MM.1S (cell line): ENCODE data around the gene ZFYVE21.

ENCODE experiments used
- DNase-seq: peaks from one replicate; pipeline ENCODE4 v3.0.0-alpha.2; 2015
- H2AFZ ChIP-seq: fragments of 300-600 bp; sonication (generic); 2 replicates; pipeline ENCODE4 v1.6.0; 2016; ENCODE audit warnings: antibody characterized with exemption, low read length
- H3F3A ChIP-seq: fragments of 300-600 bp; sonication (generic); 2 replicates; pipeline ENCODE4 v1.6.1; 2016; ENCODE audit warnings: mild to moderate bottlenecking, antibody characterized with exemption, low read length, moderate library complexity, mixed read lengths; ENCODE audit not compliant: insufficient read depth
- H3K27ac ChIP-seq: fragments of 300-600 bp; sonication (generic); 2 replicates; pipeline ENCODE4 v1.5.1; 2016; ENCODE audit warnings: mild to moderate bottlenecking, low read length
- H3K27me3 ChIP-seq: fragments of 300-600 bp; sonication (generic); replicated peaks from 2 replicates; pipeline ENCODE4 v1.6.0; 2016; ENCODE audit warnings: low read length; ENCODE audit not compliant: insufficient read depth
- H3K36me3 ChIP-seq: fragments of 300-600 bp; sonication (generic); replicated peaks from 2 replicates; pipeline ENCODE4 v1.6.1; 2016; ENCODE audit warnings: mild to moderate bottlenecking, low read length, mixed read lengths; ENCODE audit not compliant: insufficient read depth
- H3K4me1 ChIP-seq: fragments of 300-600 bp; sonication (generic); 2 replicates; pipeline ENCODE4 v1.6.1; 2016; ENCODE audit warnings: low read length, mixed read lengths
- H3K4me2 ChIP-seq: fragments of 300-600 bp; sonication (generic); 2 replicates; pipeline ENCODE4 v1.6.0; 2016; ENCODE audit warnings: low read depth, low read length
- H3K4me3 ChIP-seq: fragments of 300-600 bp; sonication (generic); 2 replicates; pipeline ENCODE4 v1.5.1; 2016; ENCODE audit warnings: low read length, mixed read lengths
- H3K79me2 ChIP-seq: fragments of 300-600 bp; sonication (generic); 2 replicates; pipeline ENCODE4 v1.6.1; 2016; ENCODE audit warnings: mixed run types, low read length, mixed read lengths
- H3K9ac ChIP-seq: fragments of 300-600 bp; sonication (generic); 2 replicates; pipeline ENCODE4 v1.6.1; 2016; ENCODE audit warnings: low read length, mixed read lengths
- H3K9me2 ChIP-seq: fragments of 300-600 bp; sonication (generic); replicated peaks from 2 replicates; pipeline ENCODE4 v1.6.1; 2016; ENCODE audit warnings: mild to moderate bottlenecking, low read length, mixed read lengths; ENCODE audit not compliant: insufficient read depth
- H3K9me3 ChIP-seq: fragments of 300-600 bp; sonication (generic); replicated peaks from 2 replicates; pipeline ENCODE4 v1.6.1; 2016; ENCODE audit warnings: mild to moderate bottlenecking, low read length, mixed read lengths; ENCODE audit not compliant: insufficient read depth
- H4K20me1 ChIP-seq: fragments of 300-600 bp; sonication (generic); 2 replicates; pipeline ENCODE4 v1.6.1; 2016; ENCODE audit warnings: mild to moderate bottlenecking, low read length, moderate library complexity, mixed read lengths; ENCODE audit not compliant: insufficient read depth
- CTCF ChIP-seq: fragments of 300-600 bp; sonication (generic); IDR thresholded peaks from 2 replicates; pipeline ENCODE4 v1.5.1; 2016; ENCODE audit warnings: antibody characterized with exemption, low read length, mixed read lengths
- EZH2 ChIP-seq: fragments of 300-600 bp; sonication (generic); optimal IDR thresholded peaks from 2 replicates; pipeline ENCODE3; 2017; ENCODE audit warnings: low read depth, mild to moderate bottlenecking, antibody characterized with exemption, low read length, mixed read lengths
- EZH2phosphoT487 ChIP-seq: fragments of 300-600 bp; sonication (generic); IDR thresholded peaks from 2 replicates; pipeline ENCODE4 v1.6.1; 2018; ENCODE audit warnings: antibody characterized with exemption, low read length

ZFYVE21 gene

GRCh38 chr14:103762036-103762435 lies 46.4 kb downstream of the ZFYVE21 start:
- Histone ChIP-seq H3K4me3 (no peak overlapping the region), H3K9ac (no peak overlapping the region), H3K27me3 (no peaks in the 10 kb centered on the region), H3K9me3 (no peaks in the 10 kb centered on the region), H2AFZ (no peak overlapping the region), H3K9me2 (no peaks in the 10 kb centered on the region), H3K4me2 (no peak overlapping the region), H4K20me1 (no peaks in the 10 kb centered on the region), H3K36me3 (no peaks in the 10 kb centered on the region), H3K4me1 (no peaks in the 10 kb centered on the region), H3K27ac (no peak overlapping the region), H3K79me2 (no peaks in the 10 kb centered on the region), H3F3A (no peaks in the 10 kb centered on the region; the same call in 1 of the 2 replicates)
- no peak for TF ChIP-seq EZH2phosphoT487
- TF ChIP-seq EZH2, result no peak
- TF ChIP-seq CTCF, result no peak
- no peak for DNase-seq

GRCh38 chr14:103762541-103762940 lies 46.9 kb downstream of the ZFYVE21 start:
- H3K36me3 ChIP-seq, result no peaks in the 10 kb centered on the region
- no peaks in the 10 kb centered on the region for H3K9me2 ChIP-seq
- TF ChIP-seq EZH2, result no peak
- H3K27me3 ChIP-seq, result no peaks in the 10 kb centered on the region
- no peaks in the 10 kb centered on the region for H3K79me2 ChIP-seq
- no peaks in the 10 kb centered on the region; the same call in 1 of the 2 replicates for H3F3A ChIP-seq
- no peaks in the 10 kb centered on the region for H3K4me1 ChIP-seq
- no peak overlapping the region for H3K4me2 ChIP-seq
- no peak overlapping the region for H3K4me3 ChIP-seq
- no peaks in the 10 kb centered on the region for H3K9me3 ChIP-seq
- H3K9ac ChIP-seq, result no peak overlapping the region
- H2AFZ ChIP-seq, result no peak overlapping the region
- no peak overlapping the region for H3K27ac ChIP-seq
- H4K20me1 ChIP-seq, result no peaks in the 10 kb centered on the region
- DNase-seq, result no peak

GRCh38 chr14:103763730-103764488 lies 48.3 kb downstream of the ZFYVE21 start:
- Histone ChIP-seq H2AFZ (no peak overlapping the region), H3K4me3 (no peak overlapping the region), H3K36me3 (no peaks in the 10 kb centered on the region), H3K27me3 (no peaks in the 10 kb centered on the region), H3K9me3 (no peaks in the 10 kb centered on the region), H4K20me1 (no peaks in the 10 kb centered on the region), H3K27ac (no peak overlapping the region), H3K79me2 (no peaks in the 10 kb centered on the region), H3K9ac (no peak overlapping the region), H3K9me2 (no peaks in the 10 kb centered on the region), H3K4me1 (no peaks in the 10 kb centered on the region), H3K4me2 (no peak overlapping the region), H3F3A (no peaks in the 10 kb centered on the region; the same call in 1 of the 2 replicates)
- DNase-seq, result no peak
- no peak for TF ChIP-seq EZH2phosphoT487
- TF ChIP-seq CTCF, result no peak
- no peak for TF ChIP-seq EZH2

- H3K27me3 ChIP-seq, result no peaks in the 10 kb centered on the region
- no peak overlapping the region for H3K27ac ChIP-seq
- H3K9me2 ChIP-seq, result no peaks in the 10 kb centered on the region
- H3K4me1 ChIP-seq, result no peaks in the 10 kb centered on the region
- H3K36me3 ChIP-seq, result no peaks in the 10 kb centered on the region
- H3K79me2 ChIP-seq, result no peaks in the 10 kb centered on the region
- H4K20me1 ChIP-seq, result no peaks in the 10 kb centered on the region
- no peak overlapping the region for H3K4me2 ChIP-seq
- no peak for TF ChIP-seq EZH2phosphoT487
- TF ChIP-seq CTCF, result no peak
- no peak for TF ChIP-seq EZH2
- no peak for DNase-seq
- no peak overlapping the region for H3K4me3 ChIP-seq
- no peaks in the 10 kb centered on the region; the same call in 1 of the 2 replicates for H3F3A ChIP-seq
- H3K9ac ChIP-seq, result no peak overlapping the region
- H3K9me3 ChIP-seq, result no peaks in the 10 kb centered on the region
- H2AFZ ChIP-seq, result no peak overlapping the region
These were observed 49.9 kb downstream of the ZFYVE21 start for GRCh38 chr14:103765526-103765925.
